Neural cell (in vitro differentiated cells): ENCODE measurements around the gene IGSF3. TPM values are rescaled to one million over a fixed set of nuclear protein-coding genes. Genes with fewer than 3 reads are reported as not detected.
A peak's percentile ranks its signal among the peaks of the same experiment; 100 is the strongest.

ENCODE experiments used
- H2AFZ ChIP-seq: fragments of 200-600, 300-800 bp; sonication (generic), shearing (Covaris generic); 2 replicates; pipeline ENCODE4 v1.6.0; 2014; ENCODE audit warnings: low read depth, mild to moderate bottlenecking, antibody characterized with exemption, low read length, moderate library complexity
- H3F3A ChIP-seq: fragments of 200-600 bp; shearing (Covaris generic); 2 replicates; pipeline ENCODE4 v1.6.1; 2016; ENCODE audit warnings: mild to moderate bottlenecking, moderate library complexity, mixed read lengths, antibody characterized with exemption, low read length; ENCODE audit not compliant: insufficient read depth, poor library complexity, severe bottlenecking
- H3K27ac ChIP-seq: fragments of 200-600, 300-800 bp; sonication (generic), shearing (Covaris generic); 2 replicates; pipeline ENCODE4 v1.5.1; 2014; ENCODE audit warnings: mild to moderate bottlenecking, low read length, moderate library complexity
- H3K27me3 ChIP-seq: fragments of 300-800, 200-600 bp; sonication (generic), shearing (Covaris generic); 2 replicates; pipeline ENCODE4 v1.6.0; 2014; ENCODE audit warnings: mild to moderate bottlenecking, low read depth, low read length, moderate library complexity; ENCODE audit not compliant: insufficient read depth
- H3K36me3 ChIP-seq: fragments of 300-800, 200-600 bp; sonication (generic), shearing (Covaris generic); 2 replicates; pipeline ENCODE4 v1.5.1; 2014; ENCODE audit warnings: mild to moderate bottlenecking, antibody characterized with exemption, low read length, moderate library complexity; ENCODE audit not compliant: insufficient read depth
- H3K4me2 ChIP-seq: fragments of 300-800, 200-600 bp; sonication (generic), shearing (Covaris generic); 2 replicates; pipeline ENCODE4 v1.6.0; 2014; ENCODE audit warnings: mild to moderate bottlenecking, low read length
- H3K4me3 ChIP-seq: fragments of 300-800, 200-600 bp; sonication (generic), shearing (Covaris generic); 2 replicates; pipeline ENCODE4 v1.5.1; 2014; ENCODE audit warnings: mild to moderate bottlenecking, low read length, moderate library complexity
- H3K79me2 ChIP-seq: fragments of 200-600 bp; shearing (Covaris generic); replicated peaks from 2 replicates; pipeline ENCODE4 v1.6.0; 2014; ENCODE audit warnings: mild to moderate bottlenecking, low read length, moderate library complexity; ENCODE audit not compliant: insufficient read depth
- H3K9ac ChIP-seq: fragments of 300-800, 200-600 bp; sonication (generic), shearing (Covaris generic); 2 replicates; pipeline ENCODE4 v1.6.1; 2016; ENCODE audit warnings: mild to moderate bottlenecking, low read length, mixed read lengths
- H3K9me2 ChIP-seq: fragments of 200-600 bp; shearing (Covaris generic); 2 replicates; pipeline ENCODE4 v1.6.1; 2016; ENCODE audit warnings: mild to moderate bottlenecking, low read length, mixed read lengths; ENCODE audit not compliant: insufficient read depth
- H3K9me3 ChIP-seq: fragments of 200-600, 300-800 bp; sonication (generic), shearing (Covaris generic); 2 replicates; pipeline ENCODE4 v1.6.1; 2016; ENCODE audit warnings: mild to moderate bottlenecking, mixed run types, low read length, moderate library complexity, mixed read lengths
- H4K20me1 ChIP-seq: fragments of 200-600 bp; shearing (Covaris generic); 2 replicates; pipeline ENCODE4 v1.6.1; 2016; ENCODE audit warnings: mild to moderate bottlenecking, mixed run types; ENCODE audit not compliant: insufficient read depth
- EP300 ChIP-seq: fragments of 450-650 bp; conservative IDR thresholded peaks from 2 replicates; pipeline ENCODE4 v1.6.1; 2014; ENCODE audit warnings: antibody characterized with exemption, mild to moderate bottlenecking, moderate library complexity; ENCODE audit not compliant: poor library complexity, severe bottlenecking
- EZH2 ChIP-seq: fragments of 200-600, 300-800 bp; shearing (Covaris generic), sonication (generic); IDR thresholded peaks from 2 replicates; pipeline ENCODE4 v1.6.1; 2014; ENCODE audit warnings: antibody characterized with exemption, low read length, borderline replicate concordance, mild to moderate bottlenecking; ENCODE audit not compliant: insufficient read depth, poor library complexity, severe bottlenecking
- MXI1 ChIP-seq: fragments of 450-650 bp; conservative IDR thresholded peaks from 2 replicates; pipeline ENCODE4 v1.6.1; 2014; ENCODE audit warnings: antibody characterized with exemption, mild to moderate bottlenecking; ENCODE audit not compliant: poor library complexity, severe bottlenecking
- POLR2AphosphoS5 ChIP-seq: IDR thresholded peaks from 2 replicates; pipeline ENCODE4 v1.6.1; 2012
- RAD21 ChIP-seq: fragments of 450-650 bp; conservative IDR thresholded peaks from 2 replicates; pipeline ENCODE4 v1.6.1; 2014; ENCODE audit warnings: antibody characterized with exemption, mild to moderate bottlenecking, moderate library complexity
- SMC3 ChIP-seq: fragments of 450-650 bp; conservative IDR thresholded peaks from 2 replicates; pipeline ENCODE4 v1.6.1; 2014; ENCODE audit warnings: antibody characterized with exemption, mild to moderate bottlenecking, moderate library complexity; ENCODE audit not compliant: poor library complexity
- TAF1 ChIP-seq: IDR thresholded peaks from 2 replicates; pipeline ENCODE4 v1.6.1; 2012; ENCODE audit warnings: low read depth
- polyA plus RNA-seq: library from polyadenylated mRNA; depleted of rRNA; stranded (reverse); fragments of >200 nt; gene quantifications from 2 replicates; pipeline ENCODE4 v1.2.3, GENCODE V29; 2014
- TF ChIP-seq, protein P1 (sequence below): IDR thresholded peaks from 2 replicates; pipeline ENCODE4 v1.6.1; 2012; ENCODE audit warnings: borderline replicate concordance
- TF ChIP-seq, protein P2 (sequence below): fragments of 450-650 bp; IDR thresholded peaks from 2 replicates; pipeline ENCODE4 v1.5.1; 2014; ENCODE audit warnings: antibody characterized with exemption, mild to moderate bottlenecking, moderate library complexity; ENCODE audit not compliant: poor library complexity, severe bottlenecking

IGSF3 gene
- polyA plus RNA-seq, 1 donor from 2014 or later, result 81.4 TPM

DNA sequence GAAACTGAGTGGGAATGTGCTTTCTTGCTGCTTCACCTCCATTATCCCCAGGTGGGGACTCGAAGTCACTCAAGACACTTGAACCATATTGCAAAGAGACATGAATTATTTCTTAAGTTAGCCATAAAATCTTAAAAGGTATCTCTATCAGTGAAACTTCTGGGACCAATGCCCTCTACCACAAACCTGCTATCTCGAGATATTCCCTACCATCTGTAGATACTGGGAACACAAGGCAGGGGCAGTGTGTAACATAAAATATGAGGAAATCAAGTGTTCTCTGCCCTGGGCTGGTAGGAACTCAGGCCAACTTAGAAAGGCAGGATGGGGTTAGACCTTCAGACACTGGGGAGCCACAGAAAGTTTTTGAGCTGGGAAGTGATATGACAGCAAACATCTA, 95.4 kb downstream of the IGSF3 start:
- TF ChIP-seq MXI1 (no peak), POLR2AphosphoS5 (no peak), EP300 (no peak), EZH2 (no peak), RAD21 (no peak), TAF1 (no peak), SMC3 (no peak)
- TF ChIP-seq, protein P1, sequence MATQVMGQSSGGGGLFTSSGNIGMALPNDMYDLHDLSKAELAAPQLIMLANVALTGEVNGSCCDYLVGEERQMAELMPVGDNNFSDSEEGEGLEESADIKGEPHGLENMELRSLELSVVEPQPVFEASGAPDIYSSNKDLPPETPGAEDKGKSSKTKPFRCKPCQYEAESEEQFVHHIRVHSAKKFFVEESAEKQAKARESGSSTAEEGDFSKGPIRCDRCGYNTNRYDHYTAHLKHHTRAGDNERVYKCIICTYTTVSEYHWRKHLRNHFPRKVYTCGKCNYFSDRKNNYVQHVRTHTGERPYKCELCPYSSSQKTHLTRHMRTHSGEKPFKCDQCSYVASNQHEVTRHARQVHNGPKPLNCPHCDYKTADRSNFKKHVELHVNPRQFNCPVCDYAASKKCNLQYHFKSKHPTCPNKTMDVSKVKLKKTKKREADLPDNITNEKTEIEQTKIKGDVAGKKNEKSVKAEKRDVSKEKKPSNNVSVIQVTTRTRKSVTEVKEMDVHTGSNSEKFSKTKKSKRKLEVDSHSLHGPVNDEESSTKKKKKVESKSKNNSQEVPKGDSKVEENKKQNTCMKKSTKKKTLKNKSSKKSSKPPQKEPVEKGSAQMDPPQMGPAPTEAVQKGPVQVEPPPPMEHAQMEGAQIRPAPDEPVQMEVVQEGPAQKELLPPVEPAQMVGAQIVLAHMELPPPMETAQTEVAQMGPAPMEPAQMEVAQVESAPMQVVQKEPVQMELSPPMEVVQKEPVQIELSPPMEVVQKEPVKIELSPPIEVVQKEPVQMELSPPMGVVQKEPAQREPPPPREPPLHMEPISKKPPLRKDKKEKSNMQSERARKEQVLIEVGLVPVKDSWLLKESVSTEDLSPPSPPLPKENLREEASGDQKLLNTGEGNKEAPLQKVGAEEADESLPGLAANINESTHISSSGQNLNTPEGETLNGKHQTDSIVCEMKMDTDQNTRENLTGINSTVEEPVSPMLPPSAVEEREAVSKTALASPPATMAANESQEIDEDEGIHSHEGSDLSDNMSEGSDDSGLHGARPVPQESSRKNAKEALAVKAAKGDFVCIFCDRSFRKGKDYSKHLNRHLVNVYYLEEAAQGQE, result no peak
- TF ChIP-seq, protein P2, sequence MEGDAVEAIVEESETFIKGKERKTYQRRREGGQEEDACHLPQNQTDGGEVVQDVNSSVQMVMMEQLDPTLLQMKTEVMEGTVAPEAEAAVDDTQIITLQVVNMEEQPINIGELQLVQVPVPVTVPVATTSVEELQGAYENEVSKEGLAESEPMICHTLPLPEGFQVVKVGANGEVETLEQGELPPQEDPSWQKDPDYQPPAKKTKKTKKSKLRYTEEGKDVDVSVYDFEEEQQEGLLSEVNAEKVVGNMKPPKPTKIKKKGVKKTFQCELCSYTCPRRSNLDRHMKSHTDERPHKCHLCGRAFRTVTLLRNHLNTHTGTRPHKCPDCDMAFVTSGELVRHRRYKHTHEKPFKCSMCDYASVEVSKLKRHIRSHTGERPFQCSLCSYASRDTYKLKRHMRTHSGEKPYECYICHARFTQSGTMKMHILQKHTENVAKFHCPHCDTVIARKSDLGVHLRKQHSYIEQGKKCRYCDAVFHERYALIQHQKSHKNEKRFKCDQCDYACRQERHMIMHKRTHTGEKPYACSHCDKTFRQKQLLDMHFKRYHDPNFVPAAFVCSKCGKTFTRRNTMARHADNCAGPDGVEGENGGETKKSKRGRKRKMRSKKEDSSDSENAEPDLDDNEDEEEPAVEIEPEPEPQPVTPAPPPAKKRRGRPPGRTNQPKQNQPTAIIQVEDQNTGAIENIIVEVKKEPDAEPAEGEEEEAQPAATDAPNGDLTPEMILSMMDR, result no peak
- no peaks in the 10 kb centered on the region for H4K20me1 ChIP-seq

DNA sequence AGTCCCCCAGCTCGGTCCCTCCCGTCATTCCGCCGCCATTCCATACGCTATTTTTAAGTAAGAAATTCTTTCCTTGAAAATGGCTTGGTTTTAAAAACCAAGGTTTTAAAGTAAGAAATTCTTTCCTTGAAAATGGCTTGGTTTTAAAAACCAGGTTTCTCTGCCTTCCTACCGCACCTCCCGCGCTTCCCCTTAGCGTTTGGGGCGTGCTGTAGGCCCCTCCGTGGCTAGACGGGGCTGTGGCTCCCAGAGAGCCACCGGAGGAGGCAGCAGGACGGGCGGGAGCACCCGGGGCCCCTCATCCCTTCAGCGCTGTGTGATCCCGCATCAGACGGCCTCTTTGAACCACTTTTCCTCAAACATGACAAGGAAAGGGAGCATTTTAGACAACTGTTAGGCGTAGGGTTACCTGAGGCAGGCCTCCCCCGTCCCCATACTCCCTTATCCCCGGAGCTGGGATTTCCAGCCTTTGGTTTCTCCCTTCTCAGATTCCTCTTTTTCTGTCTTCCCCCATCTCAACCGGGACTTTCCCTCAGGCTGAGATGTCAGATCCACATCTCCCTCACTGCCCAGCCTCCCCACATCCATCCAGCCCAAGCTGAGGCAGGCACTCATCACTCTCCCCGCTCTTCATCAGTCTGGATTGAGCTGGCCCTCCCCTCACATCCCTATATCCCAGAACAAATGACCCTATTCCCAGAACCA, 96.2 kb downstream of the IGSF3 start:
- no peak overlapping the region for H2AFZ ChIP-seq
- H3K9ac ChIP-seq, result peak overlapping the region; percentile 47
- no peaks in the 10 kb centered on the region for H4K20me1 ChIP-seq
- TF ChIP-seq, protein P1, result no peak
- TF ChIP-seq SMC3 (no peak), MXI1 (no peak), POLR2AphosphoS5 (no peak)
- no peak overlapping the region for H3K27ac ChIP-seq
- peaks cover 16% of the 10 kb centered on the region for H3K27me3 ChIP-seq
- no peaks in the 10 kb centered on the region for H3K9me3 ChIP-seq
- no peaks in the 10 kb centered on the region for H3K79me2 ChIP-seq
- H3K36me3 ChIP-seq, result no peaks in the 10 kb centered on the region
- H3K4me3 ChIP-seq, result peak overlapping the region; percentile 86
- no peaks in the 10 kb centered on the region for H3K9me2 ChIP-seq
- no peaks in the 10 kb centered on the region for H3F3A ChIP-seq
- H3K4me2 ChIP-seq, result peak overlapping the region; percentile 73

More for the DNA sequence above, 95.4 kb downstream of the IGSF3 start:
- Histone ChIP-seq H3F3A (no peaks in the 10 kb centered on the region), H3K4me2 (no peak overlapping the region), H3K9me2 (no peaks in the 10 kb centered on the region), H3K79me2 (no peaks in the 10 kb centered on the region), H3K36me3 (no peaks in the 10 kb centered on the region), H2AFZ (no peak overlapping the region), H3K27ac (no peak overlapping the region), H3K9me3 (no peaks in the 10 kb centered on the region), H3K4me3 (no peak overlapping the region), H3K27me3 (peaks cover 16% of the 10 kb centered on the region), H3K9ac (no peak overlapping the region)
